ENCODE data around the gene SMARCC2. TPM values are rescaled to one million over a fixed set of nuclear protein-coding genes. Genes with fewer than 3 reads are reported as not detected.
A peak's percentile ranks its signal among the peaks of the same experiment; 100 is the strongest.
"Not testable (repeated sequence)": the region's sequence is repeated elsewhere in the genome, so short reads cannot be mapped to it uniquely, and the experiment has no call there.

Gene SMARCC2
- total RNA-seq, 1 donor from 2014 or later: 44.4 TPM

DNA sequence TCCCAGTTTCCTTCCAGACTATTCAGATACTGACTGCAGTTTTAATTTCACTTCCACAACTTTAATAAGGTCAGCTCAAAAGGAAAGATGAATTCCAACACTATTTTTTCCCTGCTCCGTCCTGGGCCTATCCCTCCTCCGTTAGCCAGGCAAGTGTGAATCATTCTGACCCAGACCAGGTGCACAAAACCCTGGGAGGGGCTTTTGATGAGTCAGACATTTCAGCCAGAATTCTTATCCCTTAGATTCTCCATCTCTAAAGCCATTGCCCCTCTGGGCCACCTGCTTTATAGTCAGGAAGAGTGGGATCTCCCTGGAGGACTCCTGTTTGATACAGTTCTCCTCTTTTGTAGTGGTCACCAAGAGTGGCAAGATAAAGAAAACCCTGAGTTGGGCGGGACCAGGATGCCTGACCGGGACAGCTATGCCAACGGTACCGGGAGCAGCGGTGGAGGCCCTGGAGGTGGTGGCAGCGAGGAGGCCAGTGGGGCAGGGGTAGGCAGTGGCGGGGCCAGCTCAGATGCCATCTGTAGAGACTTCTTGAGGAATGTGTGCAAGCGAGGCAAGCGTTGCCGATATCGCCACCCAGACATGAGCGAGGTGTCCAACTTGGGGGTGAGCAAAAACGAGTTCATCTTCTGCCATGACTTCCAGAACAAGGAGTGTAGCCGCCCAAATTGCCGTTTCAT lies 69.0 kb downstream of the SMARCC2 start:
- ATAC-seq: no peak

DNA sequence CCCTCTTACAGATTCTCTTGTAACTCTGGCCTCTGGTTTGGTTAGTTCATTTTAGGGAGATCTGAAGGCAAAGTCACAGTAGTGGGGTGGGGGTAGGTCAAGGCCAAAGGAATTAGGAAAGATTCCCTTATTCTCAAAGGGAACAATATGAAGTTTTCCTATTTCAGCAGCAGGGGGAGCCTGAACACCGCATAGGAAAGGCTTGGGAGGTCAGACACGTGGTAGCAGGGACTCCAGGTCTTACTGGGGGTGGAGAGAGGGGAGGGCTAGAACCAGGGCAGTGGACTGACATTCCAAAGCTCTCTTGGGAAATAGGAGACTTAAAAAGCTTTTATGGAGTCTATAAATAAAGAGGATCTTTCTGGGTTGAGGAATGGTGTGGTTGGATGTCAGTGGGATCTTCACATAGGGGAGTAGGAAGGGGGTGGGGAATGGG lies 69.9 kb downstream of the SMARCC2 start:
- peak; percentile 34 for ATAC-seq

DNA sequence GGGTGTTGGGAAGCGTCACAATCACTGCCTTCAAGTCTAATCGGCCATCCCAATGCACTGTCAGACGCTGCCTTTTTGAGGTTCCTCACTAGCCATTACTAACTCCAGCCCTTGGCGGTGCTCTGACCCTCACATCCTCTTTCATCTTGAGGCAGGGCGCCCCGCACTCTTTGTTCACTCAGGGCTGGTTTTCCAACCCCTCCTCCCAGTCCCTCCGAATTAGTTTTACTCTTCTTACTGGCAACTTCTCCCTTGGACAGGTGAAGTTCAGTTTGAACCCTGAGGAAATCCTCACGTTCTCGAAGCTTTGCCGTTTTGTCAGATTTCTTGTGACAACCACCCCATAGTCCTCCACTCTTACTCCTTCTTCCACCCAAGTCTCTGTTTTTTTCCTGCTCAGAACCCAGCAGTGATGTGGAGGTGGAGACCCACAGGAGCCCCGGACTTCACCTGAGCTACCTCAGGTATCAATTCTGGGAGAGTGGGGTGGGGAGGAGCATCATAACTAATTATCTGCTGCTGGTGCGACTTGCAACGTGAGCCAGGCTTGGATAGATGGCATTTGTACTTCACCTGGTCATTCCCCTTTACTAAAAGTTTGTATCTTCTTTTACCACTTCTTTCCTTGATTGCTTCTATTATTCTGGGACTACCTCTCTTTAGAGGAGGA lies 70.5 kb downstream of the SMARCC2 start:
- ATAC-seq: no peak

DNA sequence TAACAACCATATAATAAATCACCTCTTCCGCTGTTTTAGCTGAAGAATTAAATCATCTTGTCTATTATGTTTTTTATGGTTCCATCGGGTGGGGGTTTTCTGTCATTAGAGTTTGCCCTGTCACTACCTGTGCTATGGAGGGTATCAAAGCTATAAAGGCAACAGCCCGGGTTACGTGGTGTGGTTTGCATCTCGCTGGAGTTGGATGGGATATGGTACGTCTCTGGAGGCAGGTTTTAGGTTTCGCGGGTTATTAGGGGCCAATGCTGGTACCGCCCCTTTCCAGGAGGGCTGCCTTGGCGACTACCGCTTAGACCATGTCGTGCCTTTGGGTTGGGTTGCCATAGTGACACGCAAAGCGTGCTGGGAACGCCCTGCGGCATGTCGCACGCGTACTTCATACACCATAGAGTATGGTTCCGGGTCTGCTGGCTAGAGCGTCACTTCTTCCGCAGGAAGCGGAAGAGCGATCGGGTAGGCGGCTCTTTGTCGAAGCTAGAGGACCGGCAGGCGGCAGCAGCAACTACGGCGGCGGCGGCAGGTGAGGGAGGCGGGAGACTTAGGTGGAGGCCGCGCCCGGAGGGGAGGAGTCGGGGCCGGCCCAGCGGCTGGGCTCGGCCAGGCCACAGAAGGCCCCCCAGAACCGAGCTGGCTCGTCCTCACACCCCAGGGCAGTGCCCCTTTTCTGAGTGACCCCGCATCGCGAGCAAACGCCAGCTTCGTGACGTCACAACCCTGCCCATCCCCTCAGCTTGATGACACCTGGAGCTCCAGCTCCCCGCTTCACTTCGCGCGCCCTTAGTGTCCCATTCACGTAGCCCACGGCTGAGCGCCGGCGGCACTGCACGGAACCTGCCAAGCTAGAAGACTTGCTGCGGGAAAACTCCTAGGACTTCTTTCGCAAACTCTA lies 71.2 kb downstream of the SMARCC2 start, which contains the start of gene ZC3H10:
Gene ZC3H10 (plus strand): TSS at position 489 of the 910 bp plus-strand sequence. CDS start 2,297 bp downstream, outside the sequence.
- peak; percentile 90 for ATAC-seq

DNA sequence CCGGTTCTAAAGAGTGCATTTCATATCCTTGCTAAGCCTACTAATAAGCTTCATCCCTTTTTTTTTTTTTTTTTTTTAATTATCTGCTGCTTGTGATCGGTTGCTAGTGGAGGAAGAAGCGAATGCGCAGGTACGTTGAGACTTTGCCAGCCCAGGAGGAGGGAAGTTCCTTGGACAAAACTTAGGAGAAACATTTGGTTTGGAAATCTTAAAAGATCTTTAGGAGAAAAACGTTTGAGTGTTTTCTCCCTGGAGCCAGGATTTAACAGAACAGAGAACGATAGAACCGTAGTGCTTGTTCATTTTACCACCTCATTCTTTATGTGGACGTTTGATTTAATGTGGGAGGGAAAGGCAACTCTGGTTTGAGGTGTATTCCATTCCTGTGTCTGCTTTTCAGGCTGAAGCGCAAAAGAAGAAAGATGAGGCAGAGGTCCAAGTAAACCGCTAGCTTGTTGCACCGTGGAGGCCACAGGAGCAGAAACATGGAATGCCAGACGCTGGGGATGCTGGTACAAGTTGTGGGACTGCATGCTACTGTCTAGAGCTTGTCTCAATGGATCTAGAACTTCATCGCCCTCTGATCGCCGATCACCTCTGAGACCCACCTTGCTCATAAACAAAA lies 72.1 kb downstream of the SMARCC2 start:
- ATAC-seq: not testable (repeated sequence)

DNA sequence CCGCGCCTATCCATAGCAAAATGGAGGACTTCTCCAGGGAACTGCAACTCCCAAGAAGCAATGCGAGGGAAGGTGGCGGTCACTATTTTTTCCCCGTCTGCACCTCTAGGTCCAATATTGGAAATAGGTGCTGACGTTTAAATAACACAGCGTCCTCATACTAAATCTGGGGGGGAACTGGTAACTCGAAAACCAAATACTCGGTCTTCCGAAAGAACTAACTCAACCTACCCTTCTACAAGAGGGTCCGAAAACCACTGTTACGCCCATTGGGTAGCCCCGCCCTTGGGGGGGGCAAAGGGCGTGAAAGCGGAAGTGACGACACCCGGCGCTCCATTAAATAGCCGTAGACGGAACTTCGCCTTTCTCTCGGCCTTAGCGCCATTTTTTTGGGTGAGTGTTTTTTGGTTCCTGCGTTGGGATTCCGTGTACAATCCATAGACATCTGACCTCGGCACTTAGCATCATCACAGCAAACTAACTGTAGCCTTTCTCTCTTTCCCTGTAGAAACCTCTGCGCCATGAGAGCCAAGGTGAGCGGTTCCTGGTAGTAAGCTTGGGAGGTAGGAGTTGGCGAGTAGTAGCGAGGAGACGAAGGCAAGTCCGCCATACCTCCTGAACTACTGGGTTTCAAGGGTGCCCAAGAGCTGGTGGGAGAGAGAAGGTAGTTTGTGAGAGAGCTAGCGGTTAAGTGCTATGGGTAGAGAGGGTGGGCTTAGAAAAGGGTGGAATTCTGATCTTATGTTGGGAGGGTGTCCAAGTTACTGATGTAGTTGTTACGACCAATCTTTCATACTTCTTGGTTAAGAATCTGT lies 72.8 kb downstream of the SMARCC2 start, which contains the start of gene RPL41:
Gene RPL41 (plus strand): TSS at position 367 of the 815 bp plus-strand sequence.
- ATAC-seq: peak; percentile 69

DNA sequence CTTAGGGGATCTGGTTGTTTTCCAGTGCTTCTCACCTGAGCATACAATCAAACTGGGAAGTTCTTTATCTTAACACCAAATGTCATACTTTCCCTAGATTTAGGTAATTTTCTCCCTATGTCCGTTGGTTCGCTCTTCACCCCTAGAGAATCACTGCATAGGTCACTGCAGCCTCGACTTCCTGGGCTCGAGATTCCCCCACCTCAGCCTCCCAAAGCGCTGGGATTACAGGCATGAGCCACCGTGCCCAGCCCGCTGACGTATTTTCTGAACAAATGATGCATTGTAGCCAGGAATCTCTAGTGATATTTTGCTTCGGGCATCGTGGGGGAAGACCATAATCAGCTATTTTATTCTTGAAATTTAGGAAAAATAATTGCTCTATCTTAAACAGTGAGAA lies 74.0 kb downstream of the SMARCC2 start:
- ATAC-seq: no peak

DNA sequence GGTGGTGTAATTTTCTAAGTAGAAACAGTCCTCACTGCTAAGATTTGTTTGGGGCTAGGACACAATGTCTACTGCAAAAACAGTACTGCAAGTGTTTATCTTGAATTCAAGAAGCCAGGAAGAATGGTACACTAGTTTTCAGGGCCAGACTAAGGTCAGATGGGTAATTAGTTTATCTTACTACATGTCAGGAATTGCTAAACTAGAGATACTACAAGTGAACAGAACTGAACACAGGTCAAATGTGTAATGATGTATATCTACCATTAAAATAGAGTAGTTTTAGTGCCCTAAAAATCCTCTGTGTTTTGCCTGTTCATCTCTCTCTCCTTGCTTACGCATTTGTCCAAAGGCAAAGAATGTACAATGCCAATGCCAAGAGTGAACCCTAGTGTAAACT lies 75.2 kb downstream of the SMARCC2 start:
- no peak for ATAC-seq

Other genes starting within 250 kb of the SMARCC2 start
- 0.52 TPM for gene PMEL, start 223.4 kb downstream of the SMARCC2 start, total RNA-seq
- gene CDK2, start 222.7 kb downstream of the SMARCC2 start, total RNA-seq: 20.5 TPM
- 111 TPM for gene RAB5B, start 215.4 kb downstream of the SMARCC2 start, total RNA-seq
- gene SUOX, start 192.2 kb downstream of the SMARCC2 start, total RNA-seq: 16.0 TPM
- 4.3 TPM for gene IKZF4, start 168.4 kb downstream of the SMARCC2 start, total RNA-seq
- 52.8 TPM for gene RPS26, start 147.6 kb downstream of the SMARCC2 start, total RNA-seq
- 68.1 TPM for gene ERBB3, start 109.3 kb downstream of the SMARCC2 start, total RNA-seq
- gene PA2G4, start 84.9 kb downstream of the SMARCC2 start, total RNA-seq: 125 TPM
- gene RPL41, start 72.8 kb downstream of the SMARCC2 start, total RNA-seq: 4,992 TPM
- gene ZC3H10, start 71.2 kb downstream of the SMARCC2 start, total RNA-seq: 1.8 TPM
- gene ESYT1, start 61.2 kb downstream of the SMARCC2 start, total RNA-seq: 48.8 TPM
- gene MYL6B, start 36.9 kb downstream of the SMARCC2 start, total RNA-seq: 54.2 TPM
- gene MYL6, start 31.1 kb downstream of the SMARCC2 start, total RNA-seq: 1,179 TPM
- gene RNF41, start 32.4 kb upstream of the SMARCC2 start, total RNA-seq: 26.9 TPM
- 26.5 TPM for gene NABP2, start 34.9 kb upstream of the SMARCC2 start, total RNA-seq
- not detected for gene SLC39A5, start 40.6 kb upstream of the SMARCC2 start, total RNA-seq
- 19.8 TPM for gene ANKRD52, start 68.9 kb upstream of the SMARCC2 start, total RNA-seq
- 3.1 TPM for gene COQ10A, start 77.5 kb upstream of the SMARCC2 start, total RNA-seq
- gene CS, start 110.8 kb upstream of the SMARCC2 start, total RNA-seq: 215 TPM
- gene CNPY2, start 126.5 kb upstream of the SMARCC2 start, total RNA-seq: 67.7 TPM
- gene PAN2, start 144.5 kb upstream of the SMARCC2 start, total RNA-seq: 21.4 TPM
- gene IL23A, start 149.4 kb upstream of the SMARCC2 start, total RNA-seq: 1.8 TPM
- 54.5 TPM for gene STAT2, start 170.6 kb upstream of the SMARCC2 start, total RNA-seq
- not detected for gene APOF, start 173.4 kb upstream of the SMARCC2 start, total RNA-seq